Measurements from ENCODE around the gene ITGA5. TPM values are rescaled to one million over a fixed set of nuclear protein-coding genes. Genes with fewer than 3 reads are reported as not detected.

Gene ITGA5
- total RNA-seq, 4 donors from 2014 or later, result 37.7 to 217 (median 73.0) TPM

GRCh38 chr12:54394986-54395385 lies 24.1 kb downstream of the ITGA5 start:
- in situ Hi-C loops (cut with MboI; ENCODE audit: low pct_ligation_motif_present in 1 of 4, low pct_unique_long_range_greater_than_20kb in 1 of 4, low sequenced_read_pairs in 3 of 4), result loop anchor here in 2 of 4 donors (5.0 kb wide), 2 partner anchors 42 to 47 kb away; no protein-coding TSS in a partner anchor
- H3K4me1 ChIP-seq, result peaks cover 5 to 13% (median 8%) of the 10 kb centered on the region in 4 donors
- no peak for DNase-seq
- H3K27ac ChIP-seq, result peak overlapping the region in 1 of 4 donors; percentile 7
- peaks cover 0 to 31% (median 15%) of the 10 kb centered on the region in 4 donors for H3K36me3 ChIP-seq
- no peak overlapping the region for H3K4me3 ChIP-seq
- no peaks in the 10 kb centered on the region for H3K27me3 ChIP-seq
- intact Hi-C loops (cut with DNase I; ENCODE audit: low total_unique reads), result no loop called here
- no peaks in the 10 kb centered on the region for H3K9me3 ChIP-seq
- TF ChIP-seq POLR2AphosphoS5 (IDR thresholded peaks at IDR 0.05), result peak in 1 of 3 donors; percentile 25
- no peak for TF ChIP-seq POLR2A (IDR thresholded peaks at IDR 0.05)
- 100% methylated on average over 1 of the region's 1 CpG; no CpG with 5 or more reads in 1 of the 2 donors for WGBS, 2 donors (ENCODE audit: low coverage in 1 of 2)

- Histone ChIP-seq H3K4me3 (no peak overlapping the region), H3K27ac (peak overlapping the region in 3 of 4 donors; percentile 0 to 42 (median 22)), H3K36me3 (peaks cover 0 to 31% (median 13%) of the 10 kb centered on the region in 4 donors), H3K27me3 (no peaks in the 10 kb centered on the region), H3K4me1 (peaks cover 5 to 13% (median 8%) of the 10 kb centered on the region in 4 donors), H3K9me3 (no peaks in the 10 kb centered on the region)
- peak; percentile 57 for DNase-seq
- intact Hi-C loops (cut with DNase I; ENCODE audit: low total_unique reads) (no loop called here), in situ Hi-C loops (cut with MboI; ENCODE audit: low pct_ligation_motif_present in 1 of 4, low pct_unique_long_range_greater_than_20kb in 1 of 4, low sequenced_read_pairs in 3 of 4) (no loop called here)
- TF ChIP-seq POLR2AphosphoS5 (IDR thresholded peaks at IDR 0.05), result no peak
- TF ChIP-seq CTCF (IDR thresholded peaks at IDR 0.05), result peak; percentile 62 to 72 (median 67)
- WGBS, 2 donors (ENCODE audit: low coverage in 1 of 2), result 0 to 24% methylated on average over 1 to 4 of the region's 4 CpGs
Measured at GRCh38 chr12:54394281-54394719, 24.8 kb downstream of the ITGA5 start.

- Histone ChIP-seq H3K36me3 (peaks cover 0 to 28% (median 12%) of the 10 kb centered on the region in 4 donors), H3K27me3 (no peaks in the 10 kb centered on the region), H3K27ac (peak overlapping the region in 3 of 4 donors; percentile 0 to 42 (median 22)), H3K4me1 (peaks cover 5 to 13% (median 8%) of the 10 kb centered on the region in 4 donors), H3K4me3 (no peak overlapping the region), H3K9me3 (no peaks in the 10 kb centered on the region)
- TF ChIP-seq POLR2AphosphoS5 (IDR thresholded peaks at IDR 0.05), result no peak
- no peak for TF ChIP-seq CTCF (IDR thresholded peaks at IDR 0.05)
- TF ChIP-seq EP300 (IDR thresholded peaks at IDR 0.05; ENCODE audit: low read depth), result no peak
- no peak for TF ChIP-seq POLR2A (IDR thresholded peaks at IDR 0.05)
- in situ Hi-C loops (cut with MboI; ENCODE audit: low pct_ligation_motif_present in 1 of 4, low pct_unique_long_range_greater_than_20kb in 1 of 4, low sequenced_read_pairs in 3 of 4) (no loop called here), intact Hi-C loops (cut with DNase I; ENCODE audit: low total_unique reads) (no loop called here)
- no peak for DNase-seq
- WGBS, 2 donors (ENCODE audit: low coverage in 1 of 2), result 41 to 55% methylated on average over 3 of the region's 3 CpGs
Measured at GRCh38 chr12:54393743-54394142, 25.3 kb downstream of the ITGA5 start.

- 68% methylated on average over 6 of the region's 6 CpGs; no CpG with 5 or more reads in 1 of the 2 donors for WGBS, 2 donors (ENCODE audit: low coverage in 1 of 2)
- TF ChIP-seq CTCF (IDR thresholded peaks at IDR 0.05) (no peak), EP300 (IDR thresholded peaks at IDR 0.05; ENCODE audit: low read depth) (no peak), POLR2A (IDR thresholded peaks at IDR 0.05) (no peak), POLR2AphosphoS5 (IDR thresholded peaks at IDR 0.05) (no peak)
- no peaks in the 10 kb centered on the region for H3K9me3 ChIP-seq
- H3K27me3 ChIP-seq, result no peaks in the 10 kb centered on the region
- peaks cover 5 to 15% (median 8%) of the 10 kb centered on the region in 4 donors for H3K4me1 ChIP-seq
- no peak overlapping the region for H3K4me3 ChIP-seq
- peak overlapping the region in 1 of 4 donors; percentile 42 for H3K27ac ChIP-seq
- no peak for DNase-seq
- in situ Hi-C loops (cut with MboI; ENCODE audit: low pct_ligation_motif_present in 1 of 4, low pct_unique_long_range_greater_than_20kb in 1 of 4, low sequenced_read_pairs in 3 of 4), result no loop called here
- H3K36me3 ChIP-seq, result peaks cover 0 to 23% (median 9%) of the 10 kb centered on the region in 4 donors
- intact Hi-C loops (cut with DNase I; ENCODE audit: low total_unique reads), result no loop called here
Measured at GRCh38 chr12:54393207-54393609, 25.9 kb downstream of the ITGA5 start.

Data from transverse colon (tissue), 4 donors.